Embryonic facial prominence (tissue), 1 donor: ENCODE data around the gene ZNF414.
"Not testable (repeated sequence)": the region's sequence is repeated elsewhere in the genome, so short reads cannot be mapped to it uniquely, and the experiment has no call there.

ENCODE experiments used
- DNase-seq: peaks from one replicate; pipeline ENCODE4 v3.0.0-alpha.2; 2016; ENCODE audit errors: extremely low spot score

ZNF414 gene

DNA sequence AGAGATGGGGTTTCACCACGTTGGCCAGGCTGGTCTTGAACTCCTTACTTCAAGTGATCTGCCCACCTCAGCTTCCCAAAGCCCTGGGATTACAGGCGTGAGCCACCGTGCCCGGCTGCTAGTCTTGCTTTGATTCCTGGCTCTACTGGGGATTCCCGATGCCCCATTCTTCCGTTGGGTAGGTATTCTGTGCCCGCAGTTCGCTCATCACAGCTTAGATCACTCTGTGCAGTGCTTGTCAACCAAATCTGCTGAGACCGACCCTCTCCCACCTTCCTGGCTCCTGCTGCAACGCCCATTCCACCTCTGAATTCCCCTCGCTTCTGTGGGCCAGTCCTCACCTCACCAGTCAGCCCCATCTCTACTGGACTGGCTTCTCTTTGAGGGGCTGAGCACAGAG, 4.6 kb upstream of the ZNF414 start:
- no peak for DNase-seq

GRCh38 chr19:8517551-8518442, 3.8 kb upstream of the ZNF414 start:
- no peak for DNase-seq

GRCh38 chr19:8515317-8515716, 1.4 kb upstream of the ZNF414 start:
- no peak for DNase-seq

DNA sequence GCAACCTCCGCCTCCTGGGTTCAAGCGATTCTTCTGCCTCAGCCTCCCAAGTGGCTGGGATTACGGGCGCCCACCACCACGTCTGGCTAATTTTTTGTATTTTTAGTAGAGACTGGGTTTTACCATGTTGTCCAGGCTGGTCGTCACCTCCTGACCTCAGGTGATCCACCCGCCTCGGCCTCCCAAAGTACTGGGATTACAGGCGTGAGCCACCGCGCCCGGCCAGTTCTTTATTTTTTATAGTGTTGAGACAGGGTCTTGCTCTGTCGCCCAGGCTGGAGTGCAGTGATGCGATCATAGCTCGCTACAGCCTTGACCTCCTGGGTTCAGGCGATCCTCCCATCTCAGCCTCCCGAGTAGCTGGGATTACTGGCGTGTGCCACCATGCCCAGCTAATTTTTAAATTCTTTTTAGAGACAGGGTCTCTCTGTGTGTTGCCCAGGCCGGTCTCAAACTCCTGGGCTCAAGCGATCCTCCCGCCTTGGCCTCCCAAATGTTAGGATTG, 590 bp upstream of the ZNF414 start:
- not testable (repeated sequence) for DNase-seq

GRCh38 chr19:8513036-8513686, 806 bp downstream of the ZNF414 start:
- no peak for DNase-seq

- DNase-seq, result no peak
Observed at GRCh38 chr19:8512115-8512967, 1.6 kb downstream of the ZNF414 start.

DNA sequence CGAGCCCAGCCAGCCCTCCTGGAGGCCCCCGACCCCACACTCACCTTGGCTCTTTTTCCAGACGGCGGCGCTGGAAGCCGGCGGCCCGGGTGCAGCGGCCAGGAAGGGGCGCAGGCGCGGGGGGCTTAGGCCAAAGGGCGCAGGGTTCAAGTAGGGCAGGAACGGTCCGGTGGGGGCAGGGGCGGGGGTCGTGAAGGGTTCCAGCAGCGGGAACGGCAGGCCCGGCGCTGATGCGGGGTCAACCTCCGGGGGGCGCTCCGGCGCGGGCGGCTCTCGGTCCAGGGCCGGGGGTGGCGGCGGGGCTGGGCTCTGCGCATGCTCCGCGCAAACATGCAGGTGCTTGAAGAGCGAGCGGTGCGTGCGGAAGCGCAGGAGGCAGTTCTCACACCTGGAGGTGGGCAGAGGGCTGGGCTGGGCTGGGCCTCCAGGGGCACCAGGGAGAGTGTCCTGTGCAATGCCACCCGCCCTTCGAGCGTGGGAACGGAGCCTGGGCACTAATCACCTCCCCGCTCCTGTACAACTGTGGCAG, 2.3 kb downstream of the ZNF414 start:
- no peak for DNase-seq

GRCh38 chr19:8510589-8511115, 3.3 kb downstream of the ZNF414 start:
- DNase-seq, result no peak

DNA sequence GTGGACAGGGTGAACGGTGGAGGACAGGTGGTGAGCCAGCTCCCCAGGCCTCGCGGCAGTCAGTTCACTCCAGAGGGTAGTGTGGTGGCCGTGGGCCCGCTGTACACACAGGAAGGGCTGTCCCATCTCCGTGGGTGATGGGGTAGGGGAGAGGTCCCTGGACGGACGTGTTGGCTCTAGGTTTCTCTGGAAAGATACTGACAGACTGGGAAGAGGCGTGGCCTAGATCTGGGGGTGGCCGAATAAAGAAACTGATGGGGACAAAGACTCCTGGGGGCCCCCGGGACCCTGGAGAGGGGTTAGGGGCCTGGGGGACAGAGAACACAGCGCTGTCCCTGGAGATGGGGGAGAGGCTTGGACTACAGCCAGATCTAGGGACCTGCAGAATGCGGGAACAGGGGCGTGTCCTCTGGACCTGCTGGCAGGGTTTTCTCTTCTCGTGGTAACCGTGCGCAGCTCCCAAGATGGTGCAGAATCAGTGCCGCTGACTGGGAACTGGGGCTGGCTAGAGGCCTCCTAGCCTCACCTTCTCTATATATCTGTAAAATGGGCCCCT, 7.5 kb downstream of the ZNF414 start:
- no peak for DNase-seq

GRCh38 chr19:8505680-8506401, 8.1 kb downstream of the ZNF414 start:
- DNase-seq, result peak; percentile 36

DNA sequence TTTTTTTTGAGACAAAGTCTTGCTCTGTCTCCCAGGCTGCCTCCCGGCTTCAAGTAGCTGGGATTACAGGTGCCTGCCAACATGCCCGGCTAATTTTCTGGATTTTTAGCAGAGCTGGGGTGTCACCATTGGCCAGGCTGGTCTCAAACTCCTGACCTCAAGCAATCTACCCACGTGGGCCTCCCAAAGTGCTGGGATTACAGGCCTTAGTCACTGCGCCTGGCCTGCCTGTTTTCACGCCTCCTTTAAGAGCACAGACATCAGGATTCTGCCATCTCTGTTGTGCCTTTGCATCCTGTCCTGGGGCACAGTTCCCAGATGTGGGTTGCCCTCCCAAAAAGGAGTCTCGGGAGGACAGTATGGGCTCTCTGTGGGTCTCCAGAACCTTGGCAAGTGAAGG, 9.0 kb downstream of the ZNF414 start:
- no peak for DNase-seq

DNA sequence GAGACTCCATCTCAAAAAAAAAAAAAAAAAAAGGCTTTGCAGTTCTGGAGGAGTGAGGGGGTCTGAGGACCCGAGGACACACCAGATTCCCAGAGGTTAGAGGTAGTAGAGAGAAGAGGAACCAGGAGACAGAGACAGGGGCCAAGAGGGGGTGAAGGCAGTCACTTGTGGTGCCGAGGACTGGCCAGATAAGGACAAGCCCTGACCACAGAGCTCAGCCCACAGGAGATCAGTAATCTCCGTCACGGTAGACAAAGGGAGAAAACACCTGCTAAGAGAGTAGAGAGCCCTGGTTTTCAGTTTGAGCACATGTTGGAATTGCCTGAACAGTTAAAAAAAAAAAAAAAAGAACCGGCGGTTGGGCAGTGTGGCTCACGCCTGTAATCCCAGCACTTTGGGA, 9.8 kb downstream of the ZNF414 start:
- DNase-seq, result no peak

DNA sequence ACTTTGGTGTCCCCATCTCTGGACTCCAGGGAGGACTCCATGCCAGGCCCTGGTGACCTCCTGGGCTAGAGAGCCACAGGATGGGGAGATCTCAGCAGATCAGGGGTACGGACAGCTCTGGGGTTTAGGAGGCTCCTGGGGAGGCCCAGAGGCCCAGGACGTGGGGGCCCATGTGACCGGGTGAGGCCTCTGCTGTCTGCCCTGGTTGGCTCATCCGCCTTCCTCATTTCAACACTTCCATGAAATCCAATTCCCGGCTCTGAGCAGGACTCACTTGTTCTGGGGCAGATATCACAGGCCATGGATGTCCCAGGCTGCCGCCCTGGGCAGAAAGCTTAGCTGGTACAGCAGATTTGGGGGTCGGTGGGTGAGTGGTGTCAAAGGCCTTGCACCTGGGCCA, 10.5 kb downstream of the ZNF414 start:
- no peak for DNase-seq

DNA sequence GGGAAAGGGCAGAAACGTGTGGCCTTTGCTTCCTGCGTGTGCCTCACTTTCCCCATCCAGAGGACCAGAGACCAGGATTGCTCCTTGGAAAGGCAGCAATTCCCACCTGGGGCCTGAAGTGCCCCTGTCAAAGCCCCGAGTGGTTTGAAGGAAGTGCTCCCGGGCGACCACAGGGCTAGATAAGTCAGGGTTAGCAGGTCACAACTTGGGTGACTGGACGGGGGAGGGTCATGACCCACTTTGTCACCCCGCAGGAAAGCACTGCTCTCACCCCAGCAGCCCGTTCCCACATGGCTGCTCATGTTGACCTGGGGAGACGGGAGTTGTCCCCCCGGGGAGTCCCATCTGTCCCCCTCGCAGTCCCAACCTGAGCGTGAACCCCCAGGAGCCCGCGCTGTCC, 12.0 kb downstream of the ZNF414 start:
- no peak for DNase-seq

- DNase-seq, result no peak
Observed at GRCh38 chr19:8501516-8501915, 12.5 kb downstream of the ZNF414 start.

GRCh38 chr19:8500158-8500557, 13.8 kb downstream of the ZNF414 start:
- DNase-seq, result no peak

GRCh38 chr19:8499048-8499833, 14.7 kb downstream of the ZNF414 start:
- DNase-seq, result no peak

DNA sequence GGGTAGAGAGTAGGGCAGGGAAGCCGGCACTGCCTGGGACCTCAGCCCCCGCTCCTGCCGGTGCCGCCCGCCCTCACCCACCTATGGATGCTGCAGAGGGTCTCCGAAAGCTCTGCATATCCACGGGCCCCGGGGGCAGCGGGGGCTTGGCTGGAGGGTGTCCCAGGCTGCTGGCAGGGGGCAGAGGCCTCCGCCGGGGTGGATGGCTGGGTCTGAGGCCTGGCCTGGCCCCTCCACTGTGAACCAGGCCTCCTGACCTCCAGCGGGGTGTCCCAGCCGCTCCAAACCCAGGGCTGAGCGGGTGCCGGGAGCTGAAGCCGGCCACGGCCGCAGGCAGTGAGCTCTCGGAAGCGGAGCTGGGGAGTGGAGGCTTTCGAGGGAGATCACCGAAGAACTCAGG, 15.7 kb downstream of the ZNF414 start:
- no peak for DNase-seq

DNA sequence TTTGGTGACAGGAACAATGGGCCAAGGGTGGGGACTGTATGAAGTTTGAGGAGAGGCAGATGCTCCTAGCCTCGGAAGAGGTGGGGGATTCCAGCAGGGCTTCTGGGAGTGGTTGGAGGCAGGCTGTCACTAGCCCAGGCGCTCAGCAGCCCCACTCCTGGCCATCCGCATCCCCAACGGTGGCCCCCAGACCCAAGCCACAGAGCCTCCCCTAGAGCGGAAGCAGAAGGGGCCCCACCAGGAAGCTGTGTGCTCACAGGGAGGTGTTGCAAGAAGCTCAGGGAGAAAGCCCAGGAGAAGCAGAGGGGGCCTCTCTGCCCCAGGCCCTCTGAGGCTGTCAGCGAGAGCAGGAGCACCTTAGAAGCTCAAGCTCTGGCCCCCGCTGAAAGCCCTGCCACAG, 19.8 kb downstream of the ZNF414 start:
- no peak for DNase-seq

DNA sequence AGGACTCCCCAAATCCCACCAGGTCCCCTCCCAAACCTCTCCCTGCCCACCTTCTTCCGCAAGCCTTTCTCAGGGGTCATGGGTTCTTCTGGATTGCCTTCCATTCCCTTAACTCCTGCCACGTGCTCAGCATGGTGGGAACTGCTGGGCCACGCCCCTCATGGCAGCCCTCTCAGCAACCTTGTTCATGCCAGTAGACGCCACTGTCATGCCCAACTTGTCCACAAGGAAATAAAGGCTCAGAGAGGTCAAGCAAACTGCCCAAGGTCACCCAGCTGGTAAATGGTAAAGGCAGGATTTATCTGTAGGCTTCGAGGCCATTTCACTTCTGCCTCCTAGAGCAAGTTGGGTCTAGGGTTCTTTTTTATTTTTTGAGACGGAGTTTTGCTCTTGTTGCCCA, 22.4 kb downstream of the ZNF414 start:
- no peak for DNase-seq
